ENCODE results near the gene SLC35A5. TPM values are rescaled to one million over a fixed set of nuclear protein-coding genes. Genes with fewer than 3 reads are reported as not detected.

SLC35A5 gene
- total and polyA plus RNA-seq, 2 of the 4 experiments (the other 2 are of a cell fraction): 19.5 to 25.6 TPM

DNA sequence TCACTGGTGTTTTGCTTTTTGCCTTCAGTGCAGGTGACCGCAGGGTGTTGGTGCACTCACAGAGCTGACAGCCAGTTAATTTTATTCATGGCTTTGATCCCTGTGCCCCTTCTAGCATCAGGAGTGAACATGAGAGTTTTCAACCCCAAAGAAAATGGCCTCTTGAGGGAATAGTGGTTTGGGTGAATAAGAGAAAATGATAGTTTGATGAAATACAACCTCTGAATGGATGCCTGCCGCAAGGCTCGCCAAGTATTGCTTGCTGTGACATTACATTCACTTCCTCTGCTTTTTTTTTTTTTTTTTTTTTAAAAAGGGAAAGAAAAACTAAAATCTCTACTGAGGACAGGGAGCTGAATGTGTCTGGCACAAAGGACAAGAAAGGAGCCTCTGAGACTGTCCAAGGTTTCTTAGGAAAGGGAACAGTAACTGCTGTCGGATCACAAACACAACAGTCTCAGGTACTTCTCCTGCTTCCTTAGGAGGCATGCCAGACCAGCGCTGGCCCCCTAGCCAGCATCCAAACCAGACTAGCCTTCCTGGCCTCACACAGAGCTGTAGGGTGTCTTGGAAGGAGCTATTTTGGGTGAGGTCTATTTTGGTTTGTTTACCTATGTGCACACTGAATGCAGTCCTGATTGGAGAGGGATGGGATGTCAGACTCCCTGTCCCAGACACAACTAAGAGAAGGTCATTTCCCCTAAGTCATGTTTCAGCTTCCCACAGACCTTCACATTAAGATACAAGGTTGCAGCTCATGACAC lies 50.1 kb downstream of the SLC35A5 start:
- BruUV-seq (replicated peaks): no TSS peak
- H3K9me1 ChIP-seq (ENCODE audit: insufficient read depth, low read length): no peaks in the 10 kb centered on the region
- no peak overlapping the region for H2AK9ac ChIP-seq (replicated peaks; ENCODE audit: low read depth, low read length, poor library complexity)
- no peak overlapping the region for H4K8ac ChIP-seq (ENCODE audit: low read depth in 2 of 2, low read length in 2 of 2)
- H3K4me2 ChIP-seq (ENCODE audit: low read depth, low read length): no peak overlapping the region
- in situ Hi-C loops (cut with MboI; ENCODE audit: low sequenced_read_pairs): no loop called here
- H3K4me1 ChIP-seq (ENCODE audit: control insufficient read depth, insufficient read depth, low read length): no peaks in the 10 kb centered on the region
- H4K5ac ChIP-seq (ENCODE audit: low read depth, low read length): no peak overlapping the region
- peaks cover 30% of the 10 kb centered on the region for H3K36me3 ChIP-seq (ENCODE audit: control insufficient read depth, insufficient read depth, low read length)
- no peak overlapping the region for H2BK15ac ChIP-seq (ENCODE audit: low read depth, low read length)
- dilution Hi-C loops (cut with HindIII; ENCODE audit: low sequenced_read_pairs, unreplicated experiment): no loop called here
- no peak overlapping the region for H3K9ac ChIP-seq (ENCODE audit: low read depth, low read length)
- H2BK120ac ChIP-seq (ENCODE audit: low read depth, low read length): no peak overlapping the region
- CTCF ChIA-PET: no interaction called here
- no peak overlapping the region for H3K18ac ChIP-seq (ENCODE audit: low read depth, low read length)
- H3K14ac ChIP-seq (replicated peaks; ENCODE audit: low read depth, low read length): no peak overlapping the region
- H2BK20ac ChIP-seq (ENCODE audit: low read depth, low read length): no peak overlapping the region
- intact Hi-C loops (cut with micrococcal nuclease): no loop called here
- no peak overlapping the region for H3K23ac ChIP-seq (ENCODE audit: low read depth, low read length)
- no peaks in the 10 kb centered on the region for H3K9me3 ChIP-seq (ENCODE audit: control insufficient read depth, insufficient read depth, low read length)
- H2BK5ac ChIP-seq (ENCODE audit: low read depth, low read length, poor library complexity, severe bottlenecking): no peak overlapping the region
- no peak overlapping the region for H3K27ac ChIP-seq (ENCODE audit: insufficient read depth, low read length)
- H3K56ac ChIP-seq (ENCODE audit: extremely low read depth, insufficient read depth, low read length): no peak overlapping the region
- 86% methylated on average over 1 of the region's 5 CpGs; no CpG with 5 or more reads in 1 of the 2 experiments for WGBS, 2 experiments (ENCODE audit: extremely low coverage in 2 of 2, insufficient read length in 1 of 2)
- DNase-seq: no peak
- H2AK5ac ChIP-seq (ENCODE audit: low read depth, low read length): no peak overlapping the region
- no peaks in the 10 kb centered on the region; a peak in 1 of 4 replicates for H3K79me1 ChIP-seq (ENCODE audit: low read depth in 1 of 2, low read length in 2 of 2)
- H3K4me3 ChIP-seq (ENCODE audit: insufficient read depth, low read depth, low read length): no peak overlapping the region
- no peaks in the 10 kb centered on the region for H4K20me1 ChIP-seq (ENCODE audit: insufficient read depth, low read length)
- POLR2A ChIA-PET (ENCODE audit: unreplicated experiment): interaction anchor here (0.6 kb wide), 1 partner anchor 30 kb away, joined by 3 read pairs; no protein-coding TSS in a partner anchor
- no peak overlapping the region for H3K4ac ChIP-seq (ENCODE audit: low read depth, low read length)
- H4K91ac ChIP-seq (ENCODE audit: insufficient read depth, low read depth, low read length): no peak overlapping the region
- no peak overlapping the region for H2AFZ ChIP-seq (replicated peaks; ENCODE audit: low read length, poor library complexity)
- TF ChIP-seq MXI1 (IDR thresholded peaks at IDR 0.05; ENCODE audit: borderline replicate concordance, low read depth, low read length) (no peak), RFX5 (IDR thresholded peaks at IDR 0.05; ENCODE audit: low read depth, low read length) (no peak), MAZ (IDR thresholded peaks at IDR 0.05; ENCODE audit: borderline replicate concordance, low read depth, low read length) (no peak), CHD1 (IDR thresholded peaks at IDR 0.05; ENCODE audit: low read depth, low read length) (no peak), RAD21 (IDR thresholded peaks at IDR 0.05; ENCODE audit: low read length) (no peak), BHLHE40 (IDR thresholded peaks at IDR 0.05; ENCODE audit: low read depth, low read length) (no peak), RCOR1 (IDR thresholded peaks at IDR 0.05; ENCODE audit: insufficient replicate concordance, low read length) (no peak), MAFK (IDR thresholded peaks at IDR 0.05; ENCODE audit: low read depth, low read length) (no peak), CEBPB (IDR thresholded peaks at IDR 0.05; ENCODE audit: low read depth, low read length) (no peak)
- TF ChIP-seq, protein P1, sequence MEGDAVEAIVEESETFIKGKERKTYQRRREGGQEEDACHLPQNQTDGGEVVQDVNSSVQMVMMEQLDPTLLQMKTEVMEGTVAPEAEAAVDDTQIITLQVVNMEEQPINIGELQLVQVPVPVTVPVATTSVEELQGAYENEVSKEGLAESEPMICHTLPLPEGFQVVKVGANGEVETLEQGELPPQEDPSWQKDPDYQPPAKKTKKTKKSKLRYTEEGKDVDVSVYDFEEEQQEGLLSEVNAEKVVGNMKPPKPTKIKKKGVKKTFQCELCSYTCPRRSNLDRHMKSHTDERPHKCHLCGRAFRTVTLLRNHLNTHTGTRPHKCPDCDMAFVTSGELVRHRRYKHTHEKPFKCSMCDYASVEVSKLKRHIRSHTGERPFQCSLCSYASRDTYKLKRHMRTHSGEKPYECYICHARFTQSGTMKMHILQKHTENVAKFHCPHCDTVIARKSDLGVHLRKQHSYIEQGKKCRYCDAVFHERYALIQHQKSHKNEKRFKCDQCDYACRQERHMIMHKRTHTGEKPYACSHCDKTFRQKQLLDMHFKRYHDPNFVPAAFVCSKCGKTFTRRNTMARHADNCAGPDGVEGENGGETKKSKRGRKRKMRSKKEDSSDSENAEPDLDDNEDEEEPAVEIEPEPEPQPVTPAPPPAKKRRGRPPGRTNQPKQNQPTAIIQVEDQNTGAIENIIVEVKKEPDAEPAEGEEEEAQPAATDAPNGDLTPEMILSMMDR (conservative IDR thresholded peaks at IDR 0.05; ENCODE audit: low read depth, low read length): no peak
- no peak for ATAC-seq (ENCODE audit: low read depth)
- no peaks in the 10 kb centered on the region for H3K27me3 ChIP-seq (ENCODE audit: control insufficient read depth, insufficient read depth, low read length)

All from IMR-90 (cell line).